HG03439 (cell line): ENCODE measurements around the gene GLT8D2.

Experiments used
- ATAC-seq: cut with Tn5 transposase; IDR thresholded peaks from one replicate; pipeline ENCODE4 v1.9.1; 2021; ENCODE audit warnings: mild to moderate bottlenecking, moderate library complexity; ENCODE audit not compliant: unreplicated experiment

GLT8D2 gene

GRCh38 chr12:104049903-104050356, at the start of gene GLT8D2:
Gene GLT8D2, minus strand, starts transcription at chr12:104050187. Its CDS starts 30,539 bp downstream, at chr12:104019648.
- ATAC-seq = no peak

- no peak for ATAC-seq
Observed at GRCh38 chr12:104097954-104098353, 48.0 kb upstream of the GLT8D2 start.

GRCh38 chr12:104095289-104095688, 45.3 kb upstream of the GLT8D2 start:
- ATAC-seq = no peak

DNA sequence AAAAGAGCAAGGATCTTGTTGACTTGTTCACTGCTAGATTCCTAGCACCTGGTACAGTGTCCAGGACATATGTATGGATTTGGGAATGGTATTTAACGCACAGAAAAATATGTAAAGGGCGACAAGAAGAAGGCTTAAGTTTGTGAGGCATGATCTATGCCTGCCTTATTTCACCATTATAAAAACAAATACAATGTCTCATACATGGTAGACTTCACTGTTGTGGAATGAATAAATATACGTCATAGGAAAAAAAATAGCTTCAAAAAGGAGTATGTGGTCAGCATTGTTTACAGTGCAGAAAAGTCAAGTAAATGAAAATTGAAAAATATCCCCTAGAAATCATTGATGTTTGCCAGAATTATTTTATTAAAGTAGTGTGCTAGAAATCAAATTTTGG, 44.3 kb upstream of the GLT8D2 start:
- ATAC-seq = no peak

GRCh38 chr12:104091136-104091535, 41.1 kb upstream of the GLT8D2 start:
- no peak for ATAC-seq

GRCh38 chr12:104090685-104091084, 40.7 kb upstream of the GLT8D2 start:
- ATAC-seq = no peak

DNA sequence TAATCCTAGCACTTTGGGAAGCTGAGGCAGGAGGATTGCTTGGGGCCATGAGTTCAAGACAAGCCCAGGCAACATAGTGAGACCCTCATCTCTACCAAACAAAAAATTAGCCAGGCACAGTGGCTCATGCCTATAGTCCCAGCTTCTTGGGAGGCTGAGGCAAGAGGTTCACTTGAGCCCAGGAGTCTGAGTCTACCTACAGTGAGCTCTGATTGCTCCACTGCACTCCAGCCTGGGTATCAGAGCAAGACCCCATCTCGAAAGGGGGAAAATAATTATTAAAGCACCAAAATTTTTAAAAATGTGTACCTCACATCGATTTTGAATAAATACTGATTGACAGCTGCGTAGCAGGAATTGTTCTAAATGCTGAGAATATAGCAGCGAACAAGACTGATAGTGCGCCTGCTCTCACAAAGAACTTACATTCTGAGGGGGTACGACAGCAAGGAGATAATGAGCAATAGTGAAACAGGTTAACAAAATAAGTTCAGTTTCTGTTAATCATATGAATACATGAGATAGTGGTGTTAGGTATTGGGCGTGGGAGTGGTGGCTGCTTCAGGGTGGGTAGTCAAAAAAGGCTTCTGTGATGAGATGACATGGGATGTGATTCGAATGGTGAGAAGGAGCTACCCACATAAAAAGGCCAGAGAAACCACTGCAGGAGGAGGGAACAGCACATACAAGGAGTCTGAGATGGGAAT, 33.9 kb upstream of the GLT8D2 start:
- ATAC-seq = peak; percentile 88

DNA sequence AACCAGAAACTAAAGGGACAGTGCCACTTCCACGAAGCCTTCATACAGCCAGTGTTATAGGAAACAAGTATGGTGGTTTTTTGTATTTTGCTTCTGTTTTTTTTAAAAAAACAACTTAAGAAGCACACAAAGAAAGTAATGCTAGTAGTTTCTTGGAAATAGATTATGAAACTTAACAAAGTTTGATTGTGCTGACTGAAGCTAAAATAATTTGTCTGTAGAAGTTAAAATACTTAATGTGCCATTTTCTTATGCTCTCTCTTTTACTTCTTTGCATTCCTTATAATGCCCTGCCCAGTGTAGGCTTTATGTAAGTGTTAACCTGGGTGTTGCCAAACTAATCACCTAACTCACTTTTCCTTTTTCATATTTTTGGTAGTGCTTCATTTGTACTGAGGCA, 30.8 kb upstream of the GLT8D2 start:
- ATAC-seq = no peak

DNA sequence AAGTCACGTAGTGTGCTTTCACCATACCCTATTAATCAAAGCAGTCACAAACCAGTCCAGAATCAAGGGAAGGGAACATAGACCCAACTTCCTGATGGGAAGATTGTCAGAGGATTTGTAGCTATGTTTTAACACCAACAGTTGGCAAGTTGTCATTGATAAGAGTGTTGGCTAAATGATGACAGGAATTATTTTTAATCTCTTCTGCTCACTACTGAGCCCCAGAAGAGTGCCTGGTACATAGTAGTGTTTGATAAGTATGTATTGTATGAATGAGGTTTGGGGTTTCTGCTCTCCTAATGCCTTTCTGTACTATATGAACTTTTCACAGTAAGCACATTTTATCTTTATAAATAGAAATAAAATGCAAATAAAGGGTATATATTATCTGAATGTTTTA, 29.0 kb upstream of the GLT8D2 start:
- no peak for ATAC-seq

DNA sequence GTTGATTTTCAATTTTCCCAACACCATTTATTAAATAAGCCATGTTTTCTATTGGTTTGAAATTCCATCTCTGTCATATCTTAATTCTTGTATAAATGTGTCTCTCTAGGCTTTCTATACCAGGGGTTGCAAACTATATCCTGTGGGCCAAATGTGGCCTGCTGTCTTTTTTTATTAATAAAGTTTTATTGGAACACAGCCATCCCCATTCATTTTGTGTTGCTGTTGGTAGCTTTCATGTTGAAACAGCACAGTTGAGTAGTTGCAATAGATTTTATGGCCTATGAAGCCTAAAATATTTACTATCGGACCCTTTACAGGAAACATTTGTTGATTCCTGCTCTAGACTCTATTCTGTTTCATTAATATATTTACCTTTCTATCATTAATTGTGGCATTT, 23.7 kb upstream of the GLT8D2 start:
- no peak for ATAC-seq

- no peak for ATAC-seq
Observed at GRCh38 chr12:104072099-104072498, 22.1 kb upstream of the GLT8D2 start.

DNA sequence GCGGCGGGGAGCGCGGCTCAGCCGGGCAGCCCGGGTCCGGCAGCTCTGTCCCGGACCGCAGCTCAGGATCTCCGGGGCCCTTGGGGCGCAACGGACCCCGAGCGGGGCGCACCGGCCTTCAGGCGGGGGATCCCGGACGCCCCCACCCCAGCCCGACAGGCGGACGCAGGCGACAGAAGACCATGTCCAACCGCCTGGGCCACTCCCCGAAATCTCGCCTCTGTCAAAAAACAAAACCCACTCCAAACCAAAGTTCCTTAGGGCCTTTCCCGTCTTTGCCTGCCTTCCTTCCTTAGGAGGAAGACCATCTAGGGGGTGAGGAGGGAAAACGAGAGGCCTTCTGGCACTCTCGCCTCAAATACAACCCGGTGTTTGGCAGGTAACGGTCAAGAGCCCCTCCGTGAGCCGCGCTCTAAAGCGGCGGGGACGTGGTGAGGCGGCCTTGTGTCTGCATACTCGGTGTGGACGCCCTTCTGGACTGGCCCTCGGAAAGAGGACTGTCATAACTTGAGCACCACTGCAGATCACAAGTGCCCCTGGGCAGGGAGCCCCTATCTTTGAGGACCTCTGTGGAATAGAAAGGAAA, 14.9 kb upstream of the GLT8D2 start:
- peak; percentile 20 for ATAC-seq

- ATAC-seq = peak; percentile 84
Observed at GRCh38 chr12:104064031-104064841, 14.2 kb upstream of the GLT8D2 start, which contains the start of gene HCFC2. Gene HCFC2, plus strand, starts transcription at chr12:104064531. Its CDS starts 30 bp downstream, at chr12:104064561.

- ATAC-seq = peak; percentile 22
Observed at GRCh38 chr12:104063712-104064030, 13.7 kb upstream of the GLT8D2 start.

DNA sequence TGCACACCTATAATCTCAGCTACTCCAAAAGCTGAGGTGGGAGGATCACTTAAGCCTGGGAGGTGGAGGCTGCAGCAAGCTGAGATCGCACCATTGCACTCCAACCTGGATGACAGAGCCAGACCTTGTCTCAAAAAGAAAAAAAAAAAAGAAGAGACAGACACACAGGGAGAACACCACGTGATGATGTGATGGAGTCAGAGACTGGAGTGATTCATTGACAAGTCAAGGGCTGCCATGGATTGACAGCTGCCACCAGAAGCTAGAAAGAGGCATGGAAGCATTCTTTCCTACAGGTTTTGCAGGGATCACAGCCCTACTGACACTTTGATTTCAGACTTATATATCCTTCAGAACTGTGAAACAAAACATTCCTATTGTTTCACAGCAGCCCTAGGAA, 10.8 kb upstream of the GLT8D2 start:
- no peak for ATAC-seq

- ATAC-seq = no peak
Observed at GRCh38 chr12:104059963-104060362, 10.0 kb upstream of the GLT8D2 start.

DNA sequence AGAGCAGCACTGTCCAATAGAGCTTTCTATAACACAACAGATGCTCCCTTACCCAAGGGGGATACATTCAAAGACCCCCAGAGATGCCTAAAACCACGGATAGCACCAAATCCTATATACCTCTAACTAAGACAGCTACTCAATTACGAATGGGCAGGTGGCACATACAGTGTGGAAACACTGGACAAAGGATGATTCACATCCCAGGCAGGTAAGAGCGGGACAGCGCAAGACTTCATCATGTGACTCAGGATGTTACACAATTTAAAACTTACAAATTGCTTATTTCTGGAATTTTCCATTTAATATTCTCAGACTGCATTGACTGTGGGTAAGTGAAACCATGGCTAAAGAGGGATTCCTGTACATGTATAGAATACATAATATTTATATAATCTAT, 8.8 kb upstream of the GLT8D2 start:
- no peak for ATAC-seq

DNA sequence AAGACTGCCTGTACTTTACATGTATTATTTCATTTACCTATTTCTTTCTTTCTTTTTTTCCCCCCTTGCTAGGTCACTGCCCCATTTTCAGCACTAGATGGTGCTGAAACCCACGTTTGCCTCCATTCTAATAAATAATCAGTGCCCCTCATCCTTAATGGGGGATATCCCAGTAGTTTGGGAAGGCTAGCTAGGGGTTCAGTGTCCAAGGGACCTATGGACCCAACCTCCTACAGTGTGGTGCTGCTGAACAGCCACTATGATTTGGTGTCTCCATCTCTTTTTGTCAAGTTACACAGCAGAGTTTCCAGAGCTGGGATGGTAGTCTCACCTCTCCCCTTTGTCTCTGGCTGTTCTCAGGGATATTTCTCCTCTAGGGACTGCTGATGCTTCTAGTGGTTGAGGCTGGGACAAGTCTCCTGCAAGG, 7.8 kb upstream of the GLT8D2 start:
- no peak for ATAC-seq

DNA sequence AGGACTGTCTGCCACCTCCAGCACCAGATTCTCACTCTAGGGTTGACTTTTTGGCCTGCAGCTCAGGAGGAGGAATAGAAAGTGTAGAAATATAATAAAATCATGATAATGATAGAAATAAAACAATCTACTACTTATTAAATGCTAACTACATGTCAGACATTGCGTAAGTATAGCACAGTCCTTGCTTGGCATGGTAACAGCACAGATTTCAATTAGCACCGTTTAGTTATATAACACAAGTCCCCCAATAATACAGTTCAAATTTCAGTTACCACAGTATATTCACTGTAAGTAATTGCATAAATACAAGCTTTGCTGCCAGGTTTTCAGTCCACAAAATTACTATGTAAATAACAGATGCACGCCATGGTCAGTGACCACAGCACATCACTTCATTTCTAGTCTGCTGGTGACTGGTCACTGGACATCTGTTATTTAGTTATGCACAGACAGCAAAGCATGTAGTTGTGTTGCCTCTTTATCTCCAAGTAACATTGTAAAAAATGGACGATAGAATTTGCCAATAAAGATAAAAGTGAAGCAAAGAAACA, 6.5 kb upstream of the GLT8D2 start:
- no peak for ATAC-seq

DNA sequence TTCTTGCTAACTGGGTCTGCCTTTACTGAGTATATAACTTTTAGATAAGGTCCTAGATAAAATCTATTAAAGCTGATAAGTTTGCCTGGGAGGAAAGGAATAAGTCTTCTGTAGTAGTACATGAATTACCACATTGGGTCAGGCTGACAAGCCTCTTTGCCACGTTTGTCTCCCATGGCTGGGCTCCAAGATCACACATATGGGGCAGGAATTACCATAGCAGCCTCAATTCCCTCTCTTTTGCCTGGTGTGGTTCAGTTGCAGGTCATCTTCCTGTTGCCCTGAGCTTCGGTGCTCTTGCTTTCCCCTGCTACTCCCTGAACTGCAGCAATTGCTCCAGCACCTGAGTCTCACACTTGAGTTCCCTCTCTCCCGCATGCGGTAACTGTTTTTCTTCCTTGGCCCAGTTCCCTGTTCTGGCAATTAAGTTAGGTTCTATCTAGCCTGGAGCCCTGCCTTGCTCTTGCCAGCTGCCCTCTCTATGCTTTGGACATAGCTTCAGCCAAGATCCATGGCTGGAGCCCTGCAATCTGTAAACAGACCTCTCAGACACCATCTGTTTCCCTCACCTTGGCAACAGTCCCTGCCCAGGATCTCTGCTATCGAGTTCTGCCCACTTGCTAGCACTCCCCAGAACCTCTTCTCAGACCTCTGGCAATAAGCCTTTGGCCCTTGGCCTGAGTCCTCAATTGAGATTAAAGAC, 5.8 kb upstream of the GLT8D2 start:
- ATAC-seq = no peak
